Esophagus squamous epithelium (tissue), 5 donors: ENCODE data around the gene TRPM6. TPM values are rescaled to one million over a fixed set of nuclear protein-coding genes. Genes with fewer than 3 reads are reported as not detected.

Experiments
- DNase-seq: peaks from one replicate; lab custom pipeline; 2025; lab: John Stamatoyannopoulos, UW
- H3K27ac ChIP-seq, 4 donors: fragments of 200-600 bp; sonication (generic); one replicate each; pipeline ENCODE4 v1.5.1; 2016 to 2019; ENCODE audit warnings: mild to moderate bottlenecking in 1 of 4
- H3K27me3 ChIP-seq, 4 donors: fragments of 200-600 bp; sonication (generic); 1 replicate in 3 of 4; 2 replicates in 1 of 4; pipeline versions ENCODE4 v1.5.1 to v1.6.0; 2017 to 2021; ENCODE audit warnings: antibody characterized with exemption in 1 of 4
- H3K36me3 ChIP-seq, 3 donors: fragments of 200-600 bp; sonication (generic); one replicate each; pipeline ENCODE4 v1.5.1; 2016 to 2019
- H3K4me1 ChIP-seq, 3 donors: fragments of 200-600 bp; sonication (generic); one replicate each; pipeline ENCODE4 v1.5.1; 2017 to 2019
- H3K4me3 ChIP-seq, 4 donors: fragments of 200-600 bp; sonication (generic); 1 replicate in 3 of 4; 2 replicates in 1 of 4; pipeline ENCODE4 v1.5.1; 2016 to 2019; ENCODE audit warnings: mild to moderate bottlenecking in 2 of 4, moderate library complexity in 1 of 4
- H3K9me3 ChIP-seq, 3 donors: fragments of 200-600 bp; sonication (generic); one replicate each; pipeline ENCODE4 v1.5.1; 2016 to 2019
- POLR2A ChIP-seq, 4 donors: fragments of 450-650 bp; IDR thresholded peaks; one replicate each; pipeline ENCODE4 v1.6.1; 2017; ENCODE audit warnings: antibody characterized with exemption in 4 of 4, mild to moderate bottlenecking in 4 of 4, moderate library complexity in 3 of 4
- WGBS, 2 donors: methylation state at CpG; one replicate each; pipeline ENCODE4 v1.1.5; 2018; 5-methylcytosine and 5-hydroxymethylcytosine counted together
- intact Hi-C: fragments of 100-400 bp; cut with DNase I; formaldehyde crosslinking; loops from one replicate; pipeline ENCODE4 v1.15.0; 2022
- total RNA-seq, 4 donors: library from RNA; depleted of rRNA; stranded (reverse); fragments of >200 nt; gene quantifications; one replicate each; pipeline ENCODE4 v1.1.0, GENCODE V29; 2016
- TF ChIP-seq, protein P1 (sequence below), 6 experiments: fragments of 450-650 bp in 4 of 6; fragments of 200-600 bp in 2 of 6; sonication (generic) in 2 of 6; IDR thresholded peaks; one replicate each; pipeline ENCODE4 v1.5.1; 2016 to 2019; ENCODE audit warnings: antibody characterized with exemption in 6 of 6, mild to moderate bottlenecking in 4 of 6, moderate library complexity in 4 of 6
- donor health status: DM: yes; HTN: yes; CAD: no.

The TRPM6 gene
- total RNA-seq, 4 donors from 2014 or later: 0.27 to 1.6 (median 1.2) TPM

DNA sequence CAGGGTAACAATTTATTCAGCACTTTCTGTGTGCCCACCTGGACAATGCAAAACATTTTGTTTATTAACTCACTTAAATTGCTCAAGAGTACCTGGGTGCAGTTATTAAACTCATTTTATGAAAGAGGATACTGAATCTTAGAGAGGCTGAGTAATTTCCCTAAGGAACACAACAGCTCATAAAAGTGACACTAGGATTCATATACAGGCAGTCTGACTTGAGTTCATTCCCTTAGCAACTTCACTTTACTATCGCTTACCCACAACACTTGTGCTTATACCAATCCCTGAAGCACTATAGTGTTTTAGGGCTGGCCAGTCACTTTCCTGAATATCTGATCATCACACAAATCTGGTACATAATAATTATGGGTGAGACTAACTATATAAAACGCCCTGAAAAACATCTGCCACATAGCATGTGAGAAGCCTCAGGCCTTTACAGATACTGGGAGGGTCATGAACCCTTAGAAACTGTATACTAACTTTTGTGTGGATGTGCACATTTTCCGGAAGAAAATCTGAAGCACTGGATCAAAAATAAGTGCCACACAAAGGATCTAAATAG lies 11.3 kb downstream of the TRPM6 start:
- no peak for DNase-seq
- H3K27ac ChIP-seq: no peak overlapping the region
- intact Hi-C loops: no loop called here
- WGBS, 2 donors: 67 to 72% methylated on average over 3 of the region's 3 CpGs
- H3K4me1 ChIP-seq: no peaks in the 10 kb centered on the region
- H3K36me3 ChIP-seq: no peaks in the 10 kb centered on the region
- no peak for TF ChIP-seq POLR2A (IDR thresholded peaks at IDR 0.05)
- TF ChIP-seq, protein P1, sequence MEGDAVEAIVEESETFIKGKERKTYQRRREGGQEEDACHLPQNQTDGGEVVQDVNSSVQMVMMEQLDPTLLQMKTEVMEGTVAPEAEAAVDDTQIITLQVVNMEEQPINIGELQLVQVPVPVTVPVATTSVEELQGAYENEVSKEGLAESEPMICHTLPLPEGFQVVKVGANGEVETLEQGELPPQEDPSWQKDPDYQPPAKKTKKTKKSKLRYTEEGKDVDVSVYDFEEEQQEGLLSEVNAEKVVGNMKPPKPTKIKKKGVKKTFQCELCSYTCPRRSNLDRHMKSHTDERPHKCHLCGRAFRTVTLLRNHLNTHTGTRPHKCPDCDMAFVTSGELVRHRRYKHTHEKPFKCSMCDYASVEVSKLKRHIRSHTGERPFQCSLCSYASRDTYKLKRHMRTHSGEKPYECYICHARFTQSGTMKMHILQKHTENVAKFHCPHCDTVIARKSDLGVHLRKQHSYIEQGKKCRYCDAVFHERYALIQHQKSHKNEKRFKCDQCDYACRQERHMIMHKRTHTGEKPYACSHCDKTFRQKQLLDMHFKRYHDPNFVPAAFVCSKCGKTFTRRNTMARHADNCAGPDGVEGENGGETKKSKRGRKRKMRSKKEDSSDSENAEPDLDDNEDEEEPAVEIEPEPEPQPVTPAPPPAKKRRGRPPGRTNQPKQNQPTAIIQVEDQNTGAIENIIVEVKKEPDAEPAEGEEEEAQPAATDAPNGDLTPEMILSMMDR (IDR thresholded peaks at IDR 0.05): no peak
- H3K27me3 ChIP-seq: no peaks in the 10 kb centered on the region
- H3K4me3 ChIP-seq: no peak overlapping the region
- H3K9me3 ChIP-seq: peaks cover 0 to 22% (median 9%) of the 10 kb centered on the region in 3 donors

DNA sequence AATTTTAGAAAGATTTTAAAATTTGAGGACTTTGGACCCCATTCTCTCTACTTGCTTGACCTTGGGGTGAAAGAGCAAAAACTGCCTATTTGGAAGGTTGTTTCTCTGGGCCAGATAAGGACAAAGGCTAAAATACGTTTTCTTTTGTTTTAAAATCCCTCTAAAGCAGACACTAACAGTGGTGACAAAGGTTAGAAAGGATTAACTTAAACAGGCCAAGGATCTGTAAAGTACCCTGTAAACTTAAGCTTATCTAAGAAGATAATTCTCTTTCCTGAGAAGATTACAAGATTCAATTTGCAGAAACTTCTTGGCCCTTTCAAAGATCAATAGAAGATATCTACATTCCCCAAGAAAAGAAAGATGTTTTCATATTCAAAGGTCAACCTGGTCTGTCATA lies 12.1 kb downstream of the TRPM6 start:
- TF ChIP-seq POLR2A (IDR thresholded peaks at IDR 0.05): no peak
- TF ChIP-seq, protein P1 (IDR thresholded peaks at IDR 0.05): no peak
- H3K4me1 ChIP-seq: no peaks in the 10 kb centered on the region
- peaks cover 0 to 22% (median 9%) of the 10 kb centered on the region in 3 donors for H3K9me3 ChIP-seq
- no peak overlapping the region for H3K4me3 ChIP-seq
- no peaks in the 10 kb centered on the region for H3K36me3 ChIP-seq
- intact Hi-C loops: no loop called here
- no peak for DNase-seq
- no peaks in the 10 kb centered on the region for H3K27me3 ChIP-seq
- 58 to 84% methylated on average over 1 of the region's 1 CpG for WGBS, 2 donors
- no peak overlapping the region for H3K27ac ChIP-seq

DNA sequence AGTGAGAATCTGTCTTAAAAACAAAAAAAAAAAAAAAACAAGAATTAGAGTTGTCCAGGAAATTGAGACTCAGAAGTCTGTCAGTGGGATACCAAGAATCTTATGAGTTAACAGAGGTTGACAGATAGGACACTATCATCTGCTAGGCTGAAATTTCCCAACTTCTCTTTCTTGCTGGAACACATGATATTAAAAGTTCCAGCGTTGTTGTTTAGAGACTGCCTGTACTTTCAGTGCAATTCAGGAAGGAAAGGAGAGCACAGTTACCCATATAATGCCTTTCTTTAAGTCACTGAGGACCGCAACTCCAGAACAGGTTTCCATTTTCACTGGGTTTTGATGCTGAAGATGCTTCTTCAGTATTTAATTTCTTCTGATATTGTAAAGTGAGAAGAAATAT lies 13.5 kb downstream of the TRPM6 start:
- H3K4me1 ChIP-seq: no peaks in the 10 kb centered on the region
- 67 to 71% methylated on average over 2 of the region's 2 CpGs for WGBS, 2 donors
- intact Hi-C loops: no loop called here
- H3K36me3 ChIP-seq: no peaks in the 10 kb centered on the region
- no peak overlapping the region for H3K4me3 ChIP-seq
- peaks cover 0 to 9% (median 0%) of the 10 kb centered on the region in 3 donors for H3K9me3 ChIP-seq
- TF ChIP-seq POLR2A (IDR thresholded peaks at IDR 0.05): no peak
- DNase-seq: no peak
- H3K27ac ChIP-seq: no peak overlapping the region
- H3K27me3 ChIP-seq: no peaks in the 10 kb centered on the region

DNA sequence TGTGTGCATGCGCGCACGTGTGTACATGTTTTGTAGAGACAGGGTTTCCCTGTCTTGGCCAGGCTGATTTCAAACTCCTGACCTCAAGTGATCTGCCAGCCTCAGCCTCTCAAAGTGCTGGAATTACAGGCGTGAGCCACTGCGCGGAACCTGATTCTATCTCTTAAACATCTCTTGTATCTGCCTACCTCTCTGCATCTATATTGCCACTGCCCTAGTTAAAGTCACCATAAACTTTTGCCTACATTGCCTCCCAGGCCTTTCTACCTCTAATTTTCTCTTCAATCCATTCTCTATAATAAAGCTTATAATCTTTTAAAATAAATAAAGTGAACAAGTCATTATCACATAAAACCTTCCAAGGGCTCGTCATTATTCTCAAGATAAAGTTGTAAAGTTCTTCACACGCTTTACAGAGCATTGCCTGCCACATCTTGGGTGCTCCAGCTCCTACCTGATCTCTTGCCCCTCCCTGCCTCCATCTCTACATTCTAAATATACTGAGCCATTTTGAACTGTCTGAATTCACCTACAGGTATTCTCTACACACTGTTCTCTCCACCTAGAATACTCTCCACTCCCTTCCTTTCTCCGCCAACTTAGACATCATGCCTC lies 15.0 kb downstream of the TRPM6 start:
- Histone ChIP-seq H3K4me3 (no peak overlapping the region), H3K27ac (no peak overlapping the region), H3K4me1 (no peaks in the 10 kb centered on the region), H3K9me3 (no peaks in the 10 kb centered on the region), H3K27me3 (no peaks in the 10 kb centered on the region), H3K36me3 (no peaks in the 10 kb centered on the region)
- WGBS, 2 donors: 82 to 86% methylated on average over 6 to 9 of the region's 9 CpGs
- intact Hi-C loops: no loop called here
- no peak for DNase-seq
- TF ChIP-seq, protein P1 (IDR thresholded peaks at IDR 0.05): no peak

DNA sequence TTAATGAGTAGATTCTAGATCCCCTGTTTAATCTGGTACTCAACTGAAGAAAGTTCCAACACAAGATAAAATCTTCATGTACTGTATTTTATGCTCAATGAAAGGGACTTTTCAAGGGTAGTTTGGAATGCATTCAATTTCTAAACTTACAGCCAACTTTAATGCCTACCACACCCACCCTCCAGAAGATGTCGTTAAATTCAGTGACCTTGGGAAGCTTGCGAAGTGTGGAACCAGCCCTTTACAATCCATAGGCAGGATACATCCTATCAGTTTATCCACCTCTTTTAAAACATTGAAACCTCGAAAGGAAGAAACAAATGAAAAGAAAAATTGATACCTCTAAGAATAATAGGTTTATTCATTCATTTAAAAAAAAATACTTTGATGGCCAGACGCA lies 20.2 kb downstream of the TRPM6 start:
- Histone ChIP-seq H3K36me3 (no peaks in the 10 kb centered on the region), H3K9me3 (no peaks in the 10 kb centered on the region), H3K27ac (no peak overlapping the region), H3K4me1 (no peaks in the 10 kb centered on the region), H3K4me3 (no peak overlapping the region), H3K27me3 (no peaks in the 10 kb centered on the region)
- intact Hi-C loops: no loop called here
- 70 to 88% methylated on average over 4 of the region's 4 CpGs for WGBS, 2 donors
- no peak for DNase-seq
- TF ChIP-seq, protein P1 (IDR thresholded peaks at IDR 0.05): no peak
- no peak for TF ChIP-seq POLR2A (IDR thresholded peaks at IDR 0.05)
